ENCODE measurements around the gene PBX4. TPM values are rescaled to one million over a fixed set of nuclear protein-coding genes. Genes with fewer than 3 reads are reported as not detected.

Gene PBX4
- total and polyA plus RNA-seq, 11 donors, result 0.43 to 0.69 (median 0.53) TPM; not detected in 8

DNA sequence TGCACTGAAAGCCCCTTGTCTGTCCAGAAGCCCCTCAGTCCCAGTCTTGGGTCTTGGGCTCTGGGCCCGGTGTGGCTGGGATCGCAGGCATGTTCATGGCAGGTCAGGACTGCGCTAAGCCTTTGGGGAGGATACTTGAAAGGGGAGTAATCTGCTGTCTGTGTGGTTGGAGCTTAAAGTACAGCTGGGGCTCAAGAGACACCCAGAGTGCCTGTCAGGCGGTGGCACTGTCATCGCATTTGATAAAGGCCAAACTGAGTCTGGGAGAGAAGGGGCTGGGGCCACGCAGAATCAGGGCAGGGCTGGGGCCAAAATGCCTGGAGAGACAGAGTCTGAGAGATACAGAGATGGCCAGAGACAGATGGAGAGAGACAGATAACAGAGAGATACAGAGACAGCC, 84.6 kb downstream of the PBX4 start:
- Histone ChIP-seq H3K27ac (no peak overlapping the region), H3K36me3 (peaks cover 0 to 9% (median 0%) of the 10 kb centered on the region in 9 donors), H3K9me3 (no peaks in the 10 kb centered on the region), H3K4me3 (no peak overlapping the region), H3K4me1 (peaks cover 4 to 25% (median 14%) of the 10 kb centered on the region in 12 donors), H3K27me3 (peaks cover 0 to 20% (median 8%) of the 10 kb centered on the region in 9 donors)
- 38 to 62% (median 49%) methylated on average over 6 of the region's 6 CpGs for WGBS, 4 donors
- TF ChIP-seq, protein P1, sequence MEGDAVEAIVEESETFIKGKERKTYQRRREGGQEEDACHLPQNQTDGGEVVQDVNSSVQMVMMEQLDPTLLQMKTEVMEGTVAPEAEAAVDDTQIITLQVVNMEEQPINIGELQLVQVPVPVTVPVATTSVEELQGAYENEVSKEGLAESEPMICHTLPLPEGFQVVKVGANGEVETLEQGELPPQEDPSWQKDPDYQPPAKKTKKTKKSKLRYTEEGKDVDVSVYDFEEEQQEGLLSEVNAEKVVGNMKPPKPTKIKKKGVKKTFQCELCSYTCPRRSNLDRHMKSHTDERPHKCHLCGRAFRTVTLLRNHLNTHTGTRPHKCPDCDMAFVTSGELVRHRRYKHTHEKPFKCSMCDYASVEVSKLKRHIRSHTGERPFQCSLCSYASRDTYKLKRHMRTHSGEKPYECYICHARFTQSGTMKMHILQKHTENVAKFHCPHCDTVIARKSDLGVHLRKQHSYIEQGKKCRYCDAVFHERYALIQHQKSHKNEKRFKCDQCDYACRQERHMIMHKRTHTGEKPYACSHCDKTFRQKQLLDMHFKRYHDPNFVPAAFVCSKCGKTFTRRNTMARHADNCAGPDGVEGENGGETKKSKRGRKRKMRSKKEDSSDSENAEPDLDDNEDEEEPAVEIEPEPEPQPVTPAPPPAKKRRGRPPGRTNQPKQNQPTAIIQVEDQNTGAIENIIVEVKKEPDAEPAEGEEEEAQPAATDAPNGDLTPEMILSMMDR (IDR thresholded peaks at IDR 0.05), result no peak
- no peak for TF ChIP-seq POLR2A (IDR thresholded peaks at IDR 0.05)
- no peak for DNase-seq
- intact Hi-C loops (cut with DNase I), result loop anchor here (2.0 to 10.0 kb wide), 9 partner anchors 108 to 741 kb away; partner anchors contain the start of gene GMIP (in 8 of the 10)
- peak in 1 of 4 donors; percentile 9 for ATAC-seq

GRCh38 chr19:19532806-19533701, 85.4 kb downstream of the PBX4 start:
- DNase-seq, result no peak
- Histone ChIP-seq H3K9me3 (no peaks in the 10 kb centered on the region), H3K4me1 (peaks cover 0 to 18% (median 9%) of the 10 kb centered on the region in 12 donors), H3K4me3 (no peak overlapping the region), H3K27me3 (peaks cover 0 to 12% (median under 1%) of the 10 kb centered on the region in 9 donors), H3K27ac (no peak overlapping the region), H3K36me3 (peaks cover 0 to 13% (median 3%) of the 10 kb centered on the region in 9 donors)
- ATAC-seq, result no peak
- intact Hi-C loops (cut with DNase I), result loop anchor here (1.0 to 10.0 kb wide), 11 partner anchors 21 to 742 kb away; partner anchors contain the start of gene GMIP (in 7 of the 10)
- no peak for TF ChIP-seq POLR2A (IDR thresholded peaks at IDR 0.05)
- TF ChIP-seq, protein P1 (IDR thresholded peaks at IDR 0.05), result no peak
- 74 to 78% (median 76%) methylated on average over 14 of the region's 14 CpGs for WGBS, 4 donors

GRCh38 chr19:19531951-19532805, 86.3 kb downstream of the PBX4 start:
- ATAC-seq (peak; percentile 40 to 73 (median 60)), DNase-seq (peak; percentile 72 to 93 (median 85))
- Histone ChIP-seq H3K36me3 (peaks cover 0 to 22% (median 10%) of the 10 kb centered on the region in 9 donors), H3K4me3 (peak overlapping the region in 1 of 12 donors; percentile 3), H3K4me1 (peaks cover 0 to 16% (median 7%) of the 10 kb centered on the region in 12 donors), H3K27ac (no peak overlapping the region), H3K27me3 (peaks cover 0 to 5% (median 0%) of the 10 kb centered on the region in 9 donors), H3K9me3 (no peaks in the 10 kb centered on the region)
- 19 to 28% (median 23%) methylated on average over 43 to 48 of the region's 48 CpGs for WGBS, 4 donors
- intact Hi-C loops (cut with DNase I), result loop anchor here (1.0 to 10.0 kb wide), 11 partner anchors 22 to 743 kb away; partner anchors contain the start of gene GMIP (in 7 of the 10)
- no peak for TF ChIP-seq POLR2A (IDR thresholded peaks at IDR 0.05)
- TF ChIP-seq, protein P1 (IDR thresholded peaks at IDR 0.05), result peak; percentile 91 to 97 (median 94)

Data from heart left ventricle (tissue), 16 donors.